HG03159 (cell line): Measurements from ENCODE around the gene THOC2.
"Not testable (repeated sequence)": the region's sequence is repeated elsewhere in the genome, so short reads cannot be mapped to it uniquely, and the experiment has no call there.

Experiments used
- ATAC-seq: cut with Tn5 transposase; IDR thresholded peaks from one replicate; pipeline ENCODE4 v1.9.1; 2021; ENCODE audit warnings: mild to moderate bottlenecking, moderate library complexity; ENCODE audit not compliant: unreplicated experiment

Gene THOC2

DNA sequence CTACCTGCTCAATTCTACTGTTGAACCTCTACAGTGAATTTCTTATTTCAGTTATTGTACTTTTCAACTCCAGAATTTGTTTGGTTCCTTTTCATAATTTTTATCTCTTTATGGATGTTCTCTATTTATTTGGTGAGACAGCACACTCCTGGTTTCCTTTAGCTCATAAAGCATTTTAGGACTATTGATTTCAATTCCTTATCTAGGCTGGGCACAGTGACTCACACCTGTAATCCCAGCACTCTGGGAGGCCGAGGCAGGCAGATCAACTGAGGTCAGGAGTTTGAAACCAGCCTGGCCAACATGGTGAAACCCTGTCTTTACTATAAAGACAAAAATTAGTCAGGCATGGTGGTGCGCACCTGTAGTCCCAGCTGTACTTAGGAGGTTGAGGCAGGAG, 57.7 kb downstream of the THOC2 start:
- ATAC-seq, result no peak

GRCh38 chrX:123673813-123674212, 59.0 kb downstream of the THOC2 start:
- no peak for ATAC-seq

DNA sequence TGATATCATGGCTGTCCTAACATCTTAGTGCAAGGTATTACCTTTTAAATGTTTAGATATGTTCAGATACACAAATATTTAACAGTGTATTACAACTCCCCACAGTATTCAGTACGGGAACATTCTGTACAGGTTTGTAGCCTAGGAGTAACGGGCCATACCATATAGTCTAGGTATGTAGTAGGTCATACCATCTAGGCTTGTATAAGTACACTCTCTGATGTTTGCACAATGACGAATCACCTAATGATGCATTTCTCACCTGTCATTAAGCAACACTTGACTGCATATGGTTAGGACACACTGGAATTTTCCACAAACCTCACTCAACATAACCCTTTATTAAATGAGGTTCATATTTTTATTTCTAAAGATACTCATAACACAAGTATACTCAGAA, 67.7 kb downstream of the THOC2 start:
- ATAC-seq, result no peak

GRCh38 chrX:123664467-123665167, 68.2 kb downstream of the THOC2 start:
- not testable (repeated sequence) for ATAC-seq

DNA sequence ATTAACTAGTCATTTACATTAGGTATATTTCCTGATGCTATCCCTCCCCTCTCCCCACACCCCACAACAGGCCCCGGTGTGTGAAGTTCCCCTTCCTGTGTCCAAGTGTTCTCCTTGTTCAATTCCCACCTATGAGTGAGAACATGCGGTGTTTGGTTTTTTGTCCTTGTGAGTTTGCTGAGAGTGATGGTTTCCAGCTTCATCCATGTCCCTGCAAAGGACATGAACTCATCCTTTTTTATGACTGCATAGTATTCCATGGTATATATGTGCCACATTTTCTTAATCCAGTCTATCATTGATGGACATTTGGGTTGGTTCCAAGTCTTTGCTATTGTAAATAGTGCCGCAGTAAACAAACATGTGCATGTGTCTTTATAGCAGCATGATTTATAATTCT, 69.1 kb downstream of the THOC2 start:
- not testable (repeated sequence) for ATAC-seq

DNA sequence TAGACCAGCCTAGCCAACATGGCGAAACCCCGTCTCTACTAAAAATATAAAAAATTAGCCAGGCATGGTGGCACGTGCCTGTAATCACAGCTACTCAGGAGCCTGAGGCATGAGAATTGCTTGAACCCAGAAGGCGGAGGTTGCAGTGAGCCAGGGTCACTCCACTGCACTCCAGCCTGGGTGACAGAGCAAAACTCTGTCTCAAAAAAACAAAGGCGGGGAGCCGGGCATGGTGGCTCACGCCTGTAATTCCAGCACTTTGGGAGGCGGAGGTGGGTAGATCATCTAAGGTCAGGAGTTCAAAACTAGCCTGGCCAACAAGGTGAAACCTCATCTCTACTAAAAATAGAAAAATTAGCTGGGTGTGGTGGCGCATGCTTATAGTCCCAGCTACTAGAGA, 76.3 kb downstream of the THOC2 start:
- ATAC-seq, result not testable (repeated sequence)

DNA sequence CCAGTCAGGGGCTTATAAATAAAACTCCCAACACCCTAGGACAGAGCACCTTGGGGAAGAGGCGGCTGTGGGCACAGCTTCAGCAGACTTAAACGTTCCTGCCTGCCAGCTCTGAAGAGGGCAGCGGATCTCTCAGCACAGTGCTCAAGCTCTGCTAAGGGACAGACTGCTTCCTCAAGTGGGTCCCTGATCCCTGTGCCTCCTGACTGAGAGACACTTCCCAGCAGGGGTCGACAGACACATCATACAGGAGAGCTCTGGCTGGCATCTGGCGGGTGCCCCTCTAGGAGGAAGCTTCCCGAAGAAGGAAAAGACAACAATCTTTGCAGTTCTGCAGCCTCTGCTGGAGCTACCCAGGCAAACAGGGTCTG, 84.1 kb downstream of the THOC2 start:
- not testable (repeated sequence) for ATAC-seq

- no peak for ATAC-seq
These were observed 84.6 kb downstream of the THOC2 start for GRCh38 chrX:123648028-123648810.

GRCh38 chrX:123647244-123647643, 85.6 kb downstream of the THOC2 start:
- no peak for ATAC-seq

- no peak for ATAC-seq
These were observed 103.3 kb downstream of the THOC2 start for GRCh38 chrX:123629502-123629901.

DNA sequence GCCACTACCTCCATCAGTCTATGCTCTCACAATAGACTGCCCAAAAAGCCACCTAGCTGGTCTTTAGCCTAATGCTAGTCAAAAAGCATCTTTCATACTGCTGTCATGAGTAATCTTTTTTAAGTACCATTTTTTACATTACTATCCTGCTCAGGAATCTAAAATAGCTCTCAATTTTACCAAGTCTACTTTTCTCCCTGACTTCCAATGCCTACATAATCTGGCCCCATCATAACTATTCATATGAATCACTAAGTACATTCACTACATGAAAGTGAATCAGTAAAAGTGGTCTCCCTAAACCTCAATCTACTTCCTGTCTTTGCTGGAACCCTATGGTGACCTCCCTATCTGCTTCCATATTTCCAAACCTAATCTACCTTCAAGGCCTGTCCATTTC, 105.9 kb downstream of the THOC2 start:
- ATAC-seq, result peak; percentile 48

DNA sequence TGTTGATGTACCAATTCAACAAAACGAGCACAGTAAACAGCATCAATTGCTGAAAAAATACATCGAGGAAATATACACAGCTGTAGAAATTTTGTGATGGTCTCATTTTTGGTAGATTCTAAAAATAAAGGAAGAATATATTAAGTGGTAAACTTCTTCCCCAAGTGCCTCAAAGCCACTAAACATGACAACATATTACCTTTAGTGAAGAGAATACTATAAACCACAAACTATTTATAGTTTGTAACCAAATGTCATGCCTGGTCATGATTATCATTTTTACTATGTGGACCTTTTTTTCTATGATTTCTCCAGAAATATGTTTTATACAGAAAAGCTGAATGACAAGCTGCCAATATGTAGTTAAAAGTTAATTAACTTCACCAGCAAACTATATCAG, 106.9 kb downstream of the THOC2 start:
- no peak for ATAC-seq

GRCh38 chrX:123625477-123625876, 107.4 kb downstream of the THOC2 start:
- ATAC-seq, result no peak

GRCh38 chrX:123617007-123617406, 115.8 kb downstream of the THOC2 start:
- no peak for ATAC-seq

GRCh38 chrX:123610915-123611314, 121.9 kb downstream of the THOC2 start:
- no peak for ATAC-seq

- ATAC-seq, result no peak
These were observed 125.0 kb downstream of the THOC2 start for GRCh38 chrX:123607806-123608205.

GRCh38 chrX:123607270-123607669, 125.6 kb downstream of the THOC2 start:
- ATAC-seq, result no peak

GRCh38 chrX:123603491-123603890, 129.4 kb downstream of the THOC2 start:
- ATAC-seq, result no peak

- ATAC-seq, result no peak
These were observed 131.4 kb downstream of the THOC2 start for GRCh38 chrX:123601437-123601836.

GRCh38 chrX:123600181-123600580, 132.7 kb downstream of the THOC2 start:
- ATAC-seq, result no peak

GRCh38 chrX:123590842-123591486, 141.9 kb downstream of the THOC2 start:
- peak; percentile 50 for ATAC-seq

- ATAC-seq, result no peak
These were observed 144.1 kb downstream of the THOC2 start for GRCh38 chrX:123588723-123589122.
